ENCODE measurements around the gene FAM168A.

FAM168A gene

DNA sequence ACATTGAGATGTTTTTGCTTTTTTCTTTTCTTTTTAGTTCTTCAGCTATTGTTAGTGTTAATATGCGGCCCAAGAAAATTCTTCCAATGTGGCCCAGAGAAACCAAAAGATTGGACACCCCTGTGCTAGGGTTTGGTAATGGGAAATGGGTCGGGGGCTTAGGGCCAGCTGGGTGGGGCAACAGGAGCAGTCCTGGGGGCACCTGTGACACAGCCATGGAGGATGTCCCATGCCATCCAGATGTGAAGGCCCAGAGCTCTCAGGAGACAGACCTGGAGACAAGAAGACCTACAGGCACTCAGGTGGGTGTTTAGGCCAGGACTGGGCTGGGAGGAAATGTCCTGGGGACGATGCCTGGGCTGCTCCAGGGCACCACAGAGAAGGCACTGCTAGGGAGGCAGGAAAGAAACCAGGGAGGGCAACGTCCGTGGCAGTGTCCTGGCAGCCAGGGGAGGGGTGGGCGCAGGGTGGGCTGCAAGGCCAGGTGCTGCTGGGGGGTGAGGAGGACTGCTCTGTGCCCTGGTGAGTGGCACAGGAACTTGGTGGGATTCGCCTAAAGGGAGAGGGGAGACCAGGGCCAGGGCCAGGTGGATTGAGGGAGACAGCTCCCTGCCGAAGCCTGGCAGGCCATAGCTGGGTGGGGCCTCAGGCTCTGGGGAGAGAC, 200.3 kb downstream of the FAM168A start:
- no peak for DNase-seq

DNA sequence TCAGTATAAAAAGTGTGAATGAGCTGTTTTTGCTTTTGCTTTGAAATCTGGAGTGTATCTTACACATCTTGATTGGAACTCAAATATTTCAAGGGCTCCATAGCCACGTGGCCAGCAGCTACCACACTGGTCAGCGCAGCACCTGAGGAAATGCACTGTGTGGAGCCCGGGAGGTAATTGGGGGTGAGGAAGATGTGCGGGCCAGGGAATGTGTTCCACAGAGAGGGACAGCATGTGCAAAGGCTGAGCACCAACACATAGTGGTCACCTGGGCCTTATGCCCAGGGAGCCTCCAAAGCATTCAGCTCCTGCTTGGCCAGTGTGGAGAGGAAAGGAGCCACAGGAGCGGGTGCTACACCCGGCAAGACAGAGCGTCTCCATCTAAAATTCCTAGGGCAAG, 200.9 kb downstream of the FAM168A start:
- DNase-seq: no peak

DNA sequence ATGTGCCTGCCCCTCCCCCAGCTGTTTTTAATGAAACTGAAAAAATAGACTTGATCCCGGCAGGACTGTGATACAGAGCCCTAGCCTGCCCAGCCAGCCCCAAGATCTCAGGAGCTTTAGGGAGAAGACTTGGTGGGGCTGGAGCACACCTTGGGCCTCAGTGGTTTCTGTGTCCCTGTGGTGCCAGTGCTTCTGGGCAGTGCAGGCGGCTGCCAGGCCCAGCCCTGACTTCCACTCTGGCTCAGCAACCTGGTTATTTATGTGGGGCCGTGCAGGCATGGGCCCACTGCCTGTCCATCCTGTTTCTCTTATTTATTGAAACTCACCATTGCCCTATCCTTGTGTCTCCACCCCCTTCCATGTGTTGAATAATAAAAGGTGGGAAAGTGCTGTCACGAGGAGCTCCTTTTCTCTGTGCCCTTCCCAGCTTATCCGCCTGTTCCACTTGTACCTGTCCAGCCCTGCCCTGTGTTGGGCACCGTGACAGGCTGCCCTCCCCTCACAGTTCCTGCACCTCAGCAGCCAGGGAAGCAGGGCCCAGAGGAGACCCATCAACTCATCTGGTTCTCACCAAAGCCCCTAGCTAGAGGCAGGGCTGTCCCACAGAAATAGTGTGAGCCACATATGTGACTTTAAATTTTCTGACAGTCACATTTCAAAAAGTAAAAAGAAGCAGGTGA, 201.5 kb downstream of the FAM168A start:
- no peak for DNase-seq

DNA sequence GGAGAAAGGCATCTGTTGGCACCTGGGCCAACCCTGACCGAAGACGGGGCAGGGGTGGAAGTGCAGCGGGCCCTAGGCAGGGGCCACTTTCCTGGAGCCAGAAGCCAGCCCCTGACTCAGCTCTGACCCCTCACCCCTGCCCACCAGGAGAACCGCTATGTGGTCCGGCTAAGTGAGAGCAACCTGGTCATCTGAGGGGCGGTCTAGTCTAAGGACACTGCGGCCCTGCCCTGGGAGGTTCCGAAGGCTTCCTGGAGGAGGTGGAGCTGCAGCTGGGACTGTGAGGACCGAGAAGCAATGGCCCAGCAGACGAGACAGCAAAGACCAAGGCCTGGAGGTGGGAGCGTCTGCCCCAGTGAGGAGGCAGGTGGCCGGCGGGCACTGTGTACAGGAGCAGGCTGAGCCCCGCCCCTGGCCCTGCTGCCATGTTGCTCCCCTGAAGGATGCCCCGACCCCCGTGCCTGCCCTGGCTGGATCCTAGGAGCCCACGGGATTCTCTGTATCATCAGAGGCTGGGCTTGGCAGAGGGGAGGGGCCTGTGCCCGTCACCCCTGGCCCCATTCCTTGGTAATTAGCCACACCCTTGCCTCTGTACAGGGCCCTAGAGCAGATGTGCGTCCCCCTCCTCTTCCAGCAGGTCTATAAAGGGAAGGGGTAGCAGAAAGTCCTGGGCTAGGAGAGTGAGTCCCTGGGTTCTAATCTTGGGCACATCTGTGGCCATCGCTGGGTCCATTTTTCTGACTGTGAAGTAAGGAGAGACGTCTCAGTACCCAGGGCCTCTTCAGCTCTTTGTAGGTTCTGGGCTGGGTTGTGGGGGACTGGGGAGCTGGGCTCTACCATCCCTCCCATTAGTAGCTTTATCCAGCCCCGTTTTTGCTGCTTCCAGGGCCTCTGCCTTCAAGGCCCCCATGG, 202.4 kb downstream of the FAM168A start:
- DNase-seq: no peak

DNA sequence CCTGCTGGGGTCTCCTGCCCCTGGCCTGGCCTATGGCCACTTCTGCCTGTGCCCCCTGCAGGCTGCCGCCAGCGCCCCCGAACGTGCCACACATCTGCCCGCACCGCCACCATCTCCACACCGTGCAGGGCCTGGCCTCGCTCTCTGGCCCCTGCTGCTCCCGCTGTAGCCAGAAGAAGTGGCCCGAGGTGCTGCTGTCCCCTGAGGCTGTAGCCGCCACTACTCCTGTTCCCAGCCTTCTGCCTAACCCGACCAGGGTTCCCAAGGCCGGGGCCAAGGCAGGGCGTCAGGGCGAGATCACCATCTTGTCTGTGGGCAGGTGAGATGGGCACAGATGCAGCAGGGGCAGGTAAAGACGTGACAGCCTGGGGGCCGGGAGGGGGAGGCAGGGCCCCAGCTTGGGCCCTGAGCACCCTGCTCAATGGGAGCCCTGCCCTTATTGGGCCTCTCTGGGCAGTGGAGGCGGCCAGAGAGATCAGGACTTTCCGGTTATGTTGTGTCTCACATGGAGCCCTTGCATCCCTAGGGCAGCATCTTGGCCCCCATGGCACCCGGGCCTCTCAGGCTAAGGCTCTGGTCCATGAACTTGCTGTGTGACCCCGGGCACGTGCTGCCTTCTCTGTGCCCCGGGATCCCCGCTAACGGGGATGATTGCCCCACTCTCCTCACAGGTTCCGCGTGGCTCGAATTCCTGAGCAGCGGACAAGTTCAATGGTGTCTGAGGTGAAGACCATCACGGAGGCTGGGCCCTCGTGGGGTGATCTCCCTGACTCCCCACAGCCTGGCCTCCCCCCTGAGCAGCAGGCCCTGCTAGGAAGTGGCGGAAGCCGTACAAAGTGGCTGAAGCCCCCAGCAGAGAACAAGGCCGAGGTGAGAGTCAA, 203.3 kb downstream of the FAM168A start:
- no peak for DNase-seq

DNA sequence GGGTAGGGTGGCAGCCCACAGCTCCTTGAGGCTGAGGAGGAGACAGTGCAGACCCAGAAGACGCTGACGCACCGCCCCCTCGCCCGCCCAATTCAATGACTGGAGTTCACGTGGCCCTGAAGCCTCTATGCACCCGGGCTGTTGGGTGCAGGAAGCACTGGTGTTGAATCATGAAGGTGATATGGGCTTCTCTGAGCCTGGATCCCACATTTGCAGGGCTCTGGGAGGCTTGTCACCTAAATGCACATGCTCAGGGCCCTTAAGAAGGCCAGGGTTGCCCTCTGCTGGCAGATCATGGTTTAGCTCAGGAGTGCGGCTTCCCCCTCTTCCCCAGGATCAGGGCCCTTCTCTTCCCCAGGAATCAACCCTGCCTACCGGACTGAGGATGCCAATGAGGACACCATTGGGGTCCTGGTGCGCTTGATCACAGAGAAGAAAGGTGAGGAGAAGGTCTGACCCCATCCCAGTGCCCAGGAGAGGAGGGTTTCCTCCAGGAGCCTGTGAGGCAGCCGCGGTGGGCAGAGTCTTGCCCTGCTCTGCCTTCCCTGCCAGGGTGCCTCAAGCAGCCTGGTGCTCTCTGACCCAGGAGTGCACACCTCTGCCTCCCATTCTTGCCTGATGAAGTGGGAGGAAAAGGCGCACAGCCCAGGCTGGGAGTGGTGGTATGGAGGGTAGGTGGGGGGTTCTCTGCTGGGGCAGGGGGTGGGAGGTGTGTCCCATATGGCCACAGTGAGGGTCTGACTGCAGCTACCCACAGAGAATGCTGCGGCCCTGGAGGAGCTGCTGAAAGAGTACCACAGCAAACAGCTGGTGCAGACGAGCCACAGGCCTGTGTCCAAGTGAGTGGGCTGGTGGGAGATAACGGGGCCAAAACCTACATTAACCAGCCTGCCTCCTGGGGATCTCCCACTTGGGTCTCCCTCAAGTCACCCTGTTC, 204.2 kb downstream of the FAM168A start:
- DNase-seq: no peak

DNA sequence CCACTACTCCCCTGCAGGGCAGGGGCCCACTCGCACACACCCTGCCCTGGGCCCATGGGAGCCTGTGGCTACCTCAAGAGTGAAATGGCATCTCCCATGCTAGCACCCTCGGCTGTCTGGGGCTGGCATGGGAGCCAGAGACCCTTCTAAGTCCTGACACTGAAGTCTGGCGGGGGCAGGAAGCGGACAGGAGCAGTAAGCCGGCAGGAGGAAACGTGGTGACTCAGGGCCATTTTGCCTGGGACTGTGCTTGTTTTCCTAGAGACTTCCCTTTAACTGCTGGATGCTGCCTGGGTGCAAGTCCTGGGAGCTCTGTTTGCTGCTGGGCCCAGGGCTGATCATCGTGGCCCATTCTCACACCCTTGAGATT, 204.9 kb downstream of the FAM168A start:
- DNase-seq: no peak

DNA sequence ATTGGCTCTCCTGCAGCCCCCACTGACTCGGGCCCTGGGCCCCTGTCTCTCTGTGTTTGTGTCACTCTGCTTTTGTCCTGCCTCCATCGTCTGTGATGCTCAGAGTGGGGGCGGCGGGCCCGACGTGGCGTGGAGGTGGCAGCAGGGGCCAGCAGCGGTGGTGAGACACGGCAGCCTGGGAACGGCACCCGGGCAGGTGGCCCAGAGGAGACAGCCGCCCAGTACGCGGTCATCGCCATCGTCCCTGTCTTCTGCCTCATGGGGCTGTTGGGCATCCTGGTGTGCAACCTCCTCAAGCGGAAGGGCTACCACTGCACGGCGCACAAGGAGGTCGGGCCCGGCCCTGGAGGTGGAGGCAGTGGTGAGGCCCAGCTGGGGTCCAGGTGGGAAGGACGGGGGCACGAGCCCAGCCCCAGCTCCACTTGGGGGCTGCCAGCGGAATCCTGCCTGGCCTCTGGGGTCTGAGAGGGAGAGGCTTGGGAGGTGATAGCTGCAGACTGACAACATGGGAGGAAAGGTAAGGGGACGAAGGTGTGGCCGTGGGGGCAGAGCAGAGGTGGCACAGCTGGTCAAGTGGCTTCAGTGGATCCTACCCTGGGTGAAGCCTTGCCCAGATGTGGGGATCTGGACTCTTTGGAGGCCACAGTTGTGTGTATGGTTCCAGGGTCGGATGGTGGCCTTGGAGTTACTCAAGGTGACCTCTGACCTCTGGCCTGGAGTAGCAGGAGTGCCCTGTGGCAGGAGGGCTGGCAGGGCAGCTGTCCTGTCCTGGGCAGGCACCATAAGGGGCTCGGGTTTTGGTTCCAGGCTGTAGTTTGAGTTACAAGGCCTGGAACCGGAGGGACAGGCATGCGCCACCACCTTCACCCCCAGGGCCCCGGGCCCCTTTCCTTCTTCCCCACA, 205.6 kb downstream of the FAM168A start:
- DNase-seq: no peak

DNA sequence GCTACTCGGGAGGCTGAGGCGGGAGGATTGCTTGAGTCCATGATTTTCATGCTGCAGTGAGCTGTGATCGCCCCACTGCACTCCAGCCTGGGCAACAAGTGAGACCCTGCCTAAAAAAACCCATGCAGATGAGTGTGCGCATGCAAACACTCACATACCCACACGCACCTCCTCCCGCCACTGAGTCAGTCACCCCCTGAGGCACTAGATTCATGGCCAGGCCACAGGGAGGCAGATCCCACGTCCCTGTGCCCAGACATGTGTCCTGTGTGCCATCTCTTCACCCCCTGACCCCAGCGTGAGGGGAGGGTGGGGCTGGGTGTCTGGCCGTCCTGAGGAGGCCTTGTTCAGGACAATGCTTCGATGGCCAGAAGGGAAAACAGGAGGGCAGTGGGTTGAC, 206.2 kb downstream of the FAM168A start:
- DNase-seq: no peak

DNA sequence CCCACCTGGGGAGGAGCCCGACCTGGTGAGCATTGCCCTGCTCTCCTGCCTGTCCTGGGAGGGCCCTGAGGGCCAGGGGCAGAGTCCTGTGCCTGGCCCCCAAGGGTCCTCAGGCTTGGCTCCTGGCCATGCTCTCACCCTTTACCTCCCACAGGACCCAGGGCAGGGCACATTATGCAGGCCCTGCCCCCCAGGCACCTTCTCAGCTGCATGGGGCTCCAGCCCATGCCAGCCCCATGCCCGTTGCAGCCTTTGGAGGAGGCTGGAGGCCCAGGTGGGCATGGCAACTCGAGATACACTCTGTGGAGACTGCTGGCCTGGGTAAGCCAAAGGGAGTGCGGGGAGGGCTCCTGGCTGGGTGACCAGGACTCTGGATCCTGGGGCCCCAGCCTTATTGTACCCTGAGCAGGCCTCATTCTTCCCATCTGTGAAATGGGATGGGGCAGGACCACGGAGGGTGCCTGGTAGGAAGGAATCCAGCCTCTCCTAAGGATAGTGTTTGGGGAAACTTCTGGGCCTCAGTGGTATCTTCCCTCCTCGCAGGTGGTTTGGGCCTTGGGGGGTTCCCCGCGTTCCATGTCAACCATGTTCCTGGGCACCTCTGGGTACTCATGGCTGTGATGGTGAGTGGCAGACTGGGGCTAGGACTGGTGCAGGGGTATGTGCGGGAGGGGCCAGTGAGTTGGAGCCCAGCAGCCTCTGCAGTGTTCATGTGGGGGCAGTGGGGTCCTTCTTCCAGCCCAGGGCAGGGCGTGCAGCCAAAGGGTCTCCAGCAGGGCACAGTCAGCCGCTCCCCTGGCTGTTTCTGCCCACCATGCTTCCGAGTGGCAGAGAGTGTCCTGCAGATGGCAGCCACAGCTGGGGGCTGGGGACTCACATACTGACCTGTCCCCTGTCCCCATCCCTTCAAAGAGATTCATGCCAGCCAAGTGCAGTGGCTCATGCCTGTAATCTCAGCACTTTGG, 207.0 kb downstream of the FAM168A start:
- no peak for DNase-seq

DNA sequence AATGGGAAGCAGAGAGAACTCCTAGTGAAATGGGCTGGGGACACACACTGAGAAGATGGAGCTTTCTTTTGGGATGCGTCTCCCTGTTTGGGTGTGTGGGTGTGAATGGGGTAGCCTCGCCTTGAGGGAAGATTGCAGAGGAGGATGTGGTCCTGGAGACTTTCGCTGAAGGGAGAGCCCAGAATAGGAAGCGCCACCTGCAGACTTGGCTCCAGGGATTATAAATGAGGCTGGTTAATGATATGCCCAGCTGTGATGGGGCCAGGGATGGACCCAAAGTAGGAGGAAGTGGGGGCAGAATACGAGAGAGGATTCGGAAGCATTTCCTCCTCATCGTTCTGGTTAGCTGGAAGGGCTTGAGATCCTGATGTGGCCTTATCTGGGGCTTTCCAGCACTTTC, 208.0 kb downstream of the FAM168A start:
- DNase-seq: no peak

DNA sequence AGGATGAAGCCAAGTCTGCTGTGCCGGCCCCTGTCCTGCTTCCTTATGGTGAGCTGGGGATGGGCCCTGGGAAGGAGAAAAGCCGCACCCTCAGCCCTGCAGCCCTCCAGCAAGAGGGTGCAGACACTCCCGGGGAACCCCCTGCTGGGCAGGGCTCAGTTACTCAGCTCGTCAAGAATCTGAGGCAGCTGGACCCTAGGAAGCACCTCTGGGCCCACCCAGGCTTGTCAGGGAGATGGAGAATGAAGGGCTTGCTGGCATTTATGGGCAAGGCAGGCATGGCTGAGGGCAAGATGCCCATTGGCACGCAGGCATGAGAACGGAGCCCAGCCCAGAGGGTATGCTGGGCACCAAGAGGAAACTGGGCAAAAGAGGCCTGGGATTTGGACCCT, 208.8 kb downstream of the FAM168A start:
- no peak for DNase-seq

DNA sequence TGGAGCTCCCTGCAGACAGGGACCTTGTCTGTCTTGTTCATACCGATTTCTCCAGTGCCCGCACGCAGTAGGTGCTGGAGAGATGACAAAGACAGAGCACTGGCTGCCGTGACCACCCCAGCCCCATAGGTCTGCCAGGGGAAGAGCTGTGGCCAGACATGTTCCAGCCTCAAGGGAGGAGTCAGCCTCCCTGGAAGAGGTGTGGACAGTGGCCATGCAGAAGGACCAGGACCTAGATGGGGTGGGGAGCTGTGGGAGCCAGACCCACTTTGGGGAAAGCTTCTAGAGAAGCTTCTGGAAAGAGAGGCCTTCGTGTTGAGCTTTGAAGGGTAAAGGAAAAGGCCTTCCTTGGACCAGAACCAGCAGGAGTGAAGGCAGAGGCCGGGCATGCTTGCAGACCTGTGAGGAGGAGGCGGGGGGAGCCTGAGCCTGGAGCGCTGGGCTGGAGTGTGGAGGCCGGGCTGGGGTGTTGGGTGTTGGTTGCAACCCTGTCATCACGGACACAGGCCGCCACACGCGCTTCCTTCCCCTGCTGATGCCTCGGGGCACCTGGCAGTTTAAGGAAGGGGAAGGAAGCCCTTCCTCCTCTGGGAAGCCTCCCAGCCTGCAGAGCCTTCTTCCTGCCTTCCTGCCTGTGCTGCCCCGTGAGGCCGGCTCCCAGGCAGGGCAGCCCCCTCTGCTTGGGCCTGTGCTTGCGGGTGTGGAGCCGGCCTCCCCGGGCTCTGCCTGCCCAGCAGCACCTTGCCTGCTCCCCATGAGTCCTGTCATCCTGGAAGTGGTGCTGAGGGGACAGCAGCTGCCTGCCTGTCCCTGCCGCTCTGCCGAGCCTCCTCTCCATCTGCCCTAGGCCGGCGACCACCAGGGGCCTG, 209.4 kb downstream of the FAM168A start:
- DNase-seq: no peak

DNA sequence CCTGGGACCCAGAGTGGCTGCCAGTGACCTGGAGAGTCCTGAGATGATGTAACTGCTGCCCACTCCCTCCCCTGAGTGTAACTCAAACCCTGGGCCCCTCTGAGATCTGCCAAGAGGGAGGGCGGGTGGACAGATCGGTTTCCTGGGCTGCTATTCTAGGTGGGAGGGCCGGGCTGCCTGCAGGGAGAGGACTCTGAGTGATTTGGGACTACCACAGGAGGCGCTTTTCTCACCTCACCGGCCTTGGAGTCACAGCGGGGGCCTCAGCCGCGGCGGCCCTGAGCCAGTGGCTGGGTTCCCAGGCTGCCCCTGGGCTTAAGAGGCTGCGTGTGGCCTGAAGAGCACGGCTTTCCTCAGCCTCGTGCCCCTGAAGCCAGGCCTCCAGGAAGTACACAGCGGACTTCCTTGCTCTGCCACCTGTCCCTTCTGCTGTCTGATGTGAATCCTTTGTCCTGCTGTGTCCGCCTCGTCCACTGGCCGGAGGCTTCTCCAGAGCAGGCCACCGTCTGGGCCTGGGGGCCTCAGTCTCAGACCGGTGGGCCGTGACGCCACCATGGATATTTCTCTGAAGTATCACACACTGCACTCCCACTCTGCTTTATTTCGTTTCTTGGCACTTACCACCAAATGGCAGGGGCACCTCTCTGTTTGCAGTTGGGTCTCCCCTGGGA, 210.2 kb downstream of the FAM168A start:
- DNase-seq: no peak

DNA sequence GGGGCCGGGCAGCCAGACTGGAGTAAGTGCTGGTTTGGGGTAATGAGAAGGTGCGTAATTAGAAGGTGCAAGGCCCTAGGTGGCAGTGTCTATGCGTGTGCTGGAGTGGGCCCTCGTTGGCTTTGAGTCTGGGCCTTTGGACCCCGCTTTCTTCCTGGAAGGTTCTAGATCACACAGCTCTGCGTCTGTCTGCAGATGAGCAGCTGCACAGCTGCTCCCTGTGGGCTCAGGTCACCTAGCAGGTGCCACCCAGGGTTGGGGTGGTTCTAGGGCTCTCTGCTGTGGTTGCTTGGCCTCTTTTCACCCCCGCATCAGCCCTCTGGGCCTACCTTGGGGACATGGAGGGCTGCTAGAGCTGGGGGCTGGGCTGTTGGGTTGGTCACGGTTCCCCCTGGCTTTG, 211.4 kb downstream of the FAM168A start:
- DNase-seq: no peak

DNA sequence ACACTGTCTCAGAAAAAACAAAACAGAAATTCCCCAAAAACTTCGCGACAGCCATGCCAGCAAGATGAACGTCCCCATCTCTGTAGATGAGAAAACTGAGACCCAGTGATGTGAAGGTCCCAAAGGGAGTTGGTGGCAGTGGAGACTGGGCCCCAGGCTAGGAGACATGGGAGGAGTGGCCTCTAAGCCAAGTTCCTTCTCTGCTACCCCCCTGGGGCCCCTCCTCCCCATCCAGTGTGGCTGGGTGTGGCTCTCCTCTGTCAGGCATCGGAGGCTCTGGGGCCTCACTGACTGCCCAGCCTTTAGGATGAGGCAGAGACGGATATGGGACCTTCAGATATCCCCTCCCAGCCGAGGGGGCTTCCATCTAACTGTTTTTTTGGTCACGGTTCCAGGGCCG, 211.9 kb downstream of the FAM168A start:
- no peak for DNase-seq

DNA sequence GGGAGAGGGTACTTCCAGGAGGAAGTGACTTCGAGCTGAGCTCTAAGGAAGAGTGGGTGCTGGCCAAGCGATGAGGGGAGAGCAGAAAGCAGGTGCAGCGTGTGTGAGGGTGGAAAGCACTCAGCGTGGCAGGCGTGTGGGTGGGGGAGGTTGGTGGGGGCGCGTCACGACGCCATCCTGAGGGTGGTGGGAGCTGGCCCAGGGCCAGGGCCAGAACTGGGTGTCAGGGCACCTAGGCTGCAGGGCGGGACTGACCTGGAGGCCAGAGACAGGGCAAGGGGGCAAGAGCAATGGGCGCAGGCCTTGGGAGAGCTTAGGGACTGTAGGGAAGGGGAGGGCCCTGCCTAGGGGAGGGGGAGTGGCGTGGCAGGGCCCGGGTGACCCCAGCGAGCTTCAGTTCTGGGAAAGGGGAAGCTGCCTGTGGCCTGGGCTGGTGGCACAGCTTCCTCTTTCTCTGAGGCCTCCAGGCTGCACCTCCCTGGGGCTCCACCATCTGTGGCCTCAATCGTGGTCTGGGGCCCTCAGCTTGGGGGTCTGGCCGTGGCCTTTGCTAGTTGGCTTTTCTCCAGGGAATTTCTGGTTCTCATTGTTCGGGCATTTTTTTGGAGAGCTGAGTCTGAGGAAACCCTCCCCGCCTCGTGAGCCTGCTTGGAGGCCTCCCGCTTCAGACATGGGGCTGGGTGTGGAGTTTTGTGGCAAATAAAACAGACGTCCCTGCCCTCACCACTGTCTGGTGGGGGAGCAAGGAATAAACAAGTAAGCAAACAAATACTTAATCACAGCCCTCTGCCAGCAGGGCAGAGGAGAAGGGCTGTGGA, 212.8 kb downstream of the FAM168A start:
- no peak for DNase-seq
